ENCODE data around the gene PSMG4. TPM values are rescaled to one million over a fixed set of nuclear protein-coding genes. Genes with fewer than 3 reads are reported as not detected.

Gene PSMG4
- total and polyA plus RNA-seq, 2 donors (not counting 3 experiments of a cell fraction or from before 2014, with no cell fraction given) = 31.4 to 46.0 TPM

- POLR2A ChIA-PET = no interaction called here
- intact Hi-C loops (cut with micrococcal nuclease) = loop anchor here (2.0 to 5.0 kb wide), 2 partner anchors 609 to 654 kb away; no protein-coding TSS in a partner anchor
- Histone ChIP-seq H3K79me2 (ENCODE audit: control insufficient read depth, insufficient read depth, low read length) (no peaks in the 10 kb centered on the region), H3K4me1 (ENCODE audit: control insufficient read depth, extremely low read depth, insufficient read depth, low read length) (peaks cover 26% of the 10 kb centered on the region), H3K36me3 (ENCODE audit: control insufficient read depth in 2 of 2, extremely low read depth in 1 of 2, insufficient read depth in 2 of 2, low read length in 2 of 2) (peaks cover 0 to 3% of the 10 kb centered on the region in 2 experiments), H3K9me1 (replicated peaks; ENCODE audit: control insufficient read depth, extremely low read depth, insufficient read depth, low read length) (no peaks in the 10 kb centered on the region), H3K4me2 (ENCODE audit: insufficient read depth, low read length) (no peak overlapping the region), H2AFZ (ENCODE audit: low read depth, low read length) (no peak overlapping the region), H3K9me3 (replicated peaks; ENCODE audit: control insufficient read depth, insufficient read depth, low read length) (no peaks in the 10 kb centered on the region), H3K27me3 (ENCODE audit: control insufficient read depth in 2 of 2, insufficient read depth in 2 of 2, low read length in 2 of 2) (no peaks in the 10 kb centered on the region), H3K9ac (replicated peaks; ENCODE audit: extremely low read depth, insufficient read depth, low read length) (no peak overlapping the region), H4K20me1 (replicated peaks; ENCODE audit: control insufficient read depth, extremely low read depth, insufficient read depth, low read length) (no peaks in the 10 kb centered on the region), H3K4me3 (replicated peaks in 1 of 3; ENCODE audit: insufficient read depth in 1 of 3, low read depth in 1 of 3, low read length in 3 of 3) (no peak overlapping the region), H3K27ac (ENCODE audit: insufficient read depth, low read depth, low read length) (no peak overlapping the region)
- BruUV-seq (replicated peaks) = no TSS peak
- FAIRE-seq (no peak), DNase-seq (ENCODE audit: low read depth, low spot score) (no peak)
- CTCF ChIA-PET = no interaction called here
- no peak for TF ChIP-seq MYC (IDR thresholded peaks at IDR 0.05; ENCODE audit: low read depth, low read length)
- no peak for TF ChIP-seq EZH2 (IDR thresholded peaks at IDR 0.05; ENCODE audit: borderline replicate concordance, low read depth, low read length, severe bottlenecking)
- no peak for TF ChIP-seq POLR2A (IDR thresholded peaks at IDR 0.05; ENCODE audit: low read depth, low read length)
- no peak for TF ChIP-seq CTCF (IDR thresholded peaks at IDR 0.05; ENCODE audit: extremely low read depth in 1 of 2, insufficient read depth in 1 of 2, low read depth in 1 of 2, low read length in 2 of 2)
- no peak for TF ChIP-seq FOS (IDR thresholded peaks at IDR 0.05; ENCODE audit: borderline replicate concordance, insufficient read depth, low read length)
- TF ChIP-seq JUN (IDR thresholded peaks at IDR 0.05; ENCODE audit: borderline replicate concordance, insufficient read depth, insufficient read length, low read depth) = no peak
- no peak for TF ChIP-seq GATA2 (IDR thresholded peaks at IDR 0.05; ENCODE audit: insufficient read depth, insufficient read length, low read depth, low read length)
- no peak for TF ChIP-seq POLR2AphosphoS5 (IDR thresholded peaks at IDR 0.05; ENCODE audit: insufficient read depth, low read depth, low read length)
- dilution Hi-C loops (cut with MboI; ENCODE audit: extremely low pct_ligation_motif_present, low sequenced_read_pairs) = loop anchor here (25.0 kb wide), 1 partner anchor 709 kb away; no protein-coding TSS in a partner anchor
Observed at GRCh38 chr6:3277851-3278416, 19.2 kb downstream of the PSMG4 start.
